Neural cell (in vitro differentiated cells): ENCODE data around the gene AGTR1.

Experiments
- POLR2AphosphoS5 ChIP-seq: IDR thresholded peaks from 2 replicates; pipeline ENCODE4 v1.6.1; 2012
- TF ChIP-seq, protein P1 (sequence below): fragments of 450-650 bp; IDR thresholded peaks from 2 replicates; pipeline ENCODE4 v1.5.1; 2014; ENCODE audit warnings: antibody characterized with exemption, mild to moderate bottlenecking, moderate library complexity; ENCODE audit not compliant: poor library complexity, severe bottlenecking

DNA sequence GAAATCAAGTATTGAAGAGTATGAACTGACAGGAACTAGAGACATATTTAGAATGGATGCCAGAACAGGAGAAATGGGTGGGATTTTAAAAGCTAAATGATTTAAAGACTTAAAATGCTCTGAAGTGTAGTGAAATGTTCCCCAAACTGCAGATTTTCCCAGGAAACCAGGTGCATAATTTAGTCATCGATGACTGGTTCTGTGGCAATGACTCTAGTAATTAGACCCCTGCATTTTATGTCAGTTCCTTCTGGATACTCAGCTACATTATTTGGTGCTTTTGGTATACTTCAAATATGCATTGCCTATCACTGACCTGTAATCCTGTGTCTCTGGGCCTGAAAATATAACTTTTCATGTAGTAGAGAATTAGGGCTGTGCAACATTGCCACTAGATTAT, 16.8 kb downstream of the AGTR1 start:
- TF ChIP-seq, protein P1, sequence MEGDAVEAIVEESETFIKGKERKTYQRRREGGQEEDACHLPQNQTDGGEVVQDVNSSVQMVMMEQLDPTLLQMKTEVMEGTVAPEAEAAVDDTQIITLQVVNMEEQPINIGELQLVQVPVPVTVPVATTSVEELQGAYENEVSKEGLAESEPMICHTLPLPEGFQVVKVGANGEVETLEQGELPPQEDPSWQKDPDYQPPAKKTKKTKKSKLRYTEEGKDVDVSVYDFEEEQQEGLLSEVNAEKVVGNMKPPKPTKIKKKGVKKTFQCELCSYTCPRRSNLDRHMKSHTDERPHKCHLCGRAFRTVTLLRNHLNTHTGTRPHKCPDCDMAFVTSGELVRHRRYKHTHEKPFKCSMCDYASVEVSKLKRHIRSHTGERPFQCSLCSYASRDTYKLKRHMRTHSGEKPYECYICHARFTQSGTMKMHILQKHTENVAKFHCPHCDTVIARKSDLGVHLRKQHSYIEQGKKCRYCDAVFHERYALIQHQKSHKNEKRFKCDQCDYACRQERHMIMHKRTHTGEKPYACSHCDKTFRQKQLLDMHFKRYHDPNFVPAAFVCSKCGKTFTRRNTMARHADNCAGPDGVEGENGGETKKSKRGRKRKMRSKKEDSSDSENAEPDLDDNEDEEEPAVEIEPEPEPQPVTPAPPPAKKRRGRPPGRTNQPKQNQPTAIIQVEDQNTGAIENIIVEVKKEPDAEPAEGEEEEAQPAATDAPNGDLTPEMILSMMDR, result no peak
- no peak for TF ChIP-seq POLR2AphosphoS5
